Smooth muscle cell of the brain vasculature (primary cell): Measurements from ENCODE around the gene CLDND2.

Source experiments
- DNase-seq: peaks from one replicate; pipeline ENCODE4 v3.0.0-alpha.2; 2012; ENCODE audit warnings: low read depth, low spot score

The CLDND2 gene

DNA sequence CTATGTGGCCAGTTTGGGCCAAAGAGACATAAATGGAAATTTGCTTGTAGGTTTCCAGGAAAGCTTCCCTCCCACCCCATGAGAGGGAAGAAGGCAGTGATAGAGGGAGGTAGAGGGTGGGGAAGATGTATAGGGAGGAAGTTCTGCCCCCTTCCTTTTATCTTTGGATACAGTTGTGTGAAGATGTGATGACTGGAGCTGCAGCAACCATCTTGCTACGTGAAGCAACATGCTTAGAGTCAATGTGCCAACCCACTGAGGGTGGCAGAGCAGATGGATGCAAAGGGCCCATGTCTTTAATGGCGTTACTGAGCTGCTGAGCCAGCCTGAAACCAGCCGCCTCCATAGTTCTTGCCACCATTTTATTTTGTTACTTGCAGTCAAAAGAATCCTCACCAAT lies 37.6 kb downstream of the CLDND2 start:
- no peak for DNase-seq

DNA sequence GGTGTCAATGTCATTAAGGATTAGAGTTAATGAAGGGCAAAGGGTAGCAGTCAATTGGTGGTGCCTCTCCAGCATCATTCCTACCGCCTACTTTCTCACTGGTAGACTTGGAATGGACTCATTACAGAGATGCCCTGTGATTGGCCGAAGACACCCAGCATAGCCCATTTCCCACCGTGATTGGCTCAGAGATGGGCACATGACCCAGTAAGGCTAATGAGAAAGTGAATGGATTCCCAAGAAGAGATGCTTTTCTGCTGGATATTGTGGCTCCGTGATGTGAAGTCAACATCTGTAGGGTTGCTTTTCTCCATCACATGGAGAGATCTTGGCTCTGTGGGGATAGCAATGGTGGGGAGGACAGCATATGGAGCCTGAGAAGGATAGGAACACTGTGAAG lies 38.4 kb downstream of the CLDND2 start:
- DNase-seq = no peak

DNA sequence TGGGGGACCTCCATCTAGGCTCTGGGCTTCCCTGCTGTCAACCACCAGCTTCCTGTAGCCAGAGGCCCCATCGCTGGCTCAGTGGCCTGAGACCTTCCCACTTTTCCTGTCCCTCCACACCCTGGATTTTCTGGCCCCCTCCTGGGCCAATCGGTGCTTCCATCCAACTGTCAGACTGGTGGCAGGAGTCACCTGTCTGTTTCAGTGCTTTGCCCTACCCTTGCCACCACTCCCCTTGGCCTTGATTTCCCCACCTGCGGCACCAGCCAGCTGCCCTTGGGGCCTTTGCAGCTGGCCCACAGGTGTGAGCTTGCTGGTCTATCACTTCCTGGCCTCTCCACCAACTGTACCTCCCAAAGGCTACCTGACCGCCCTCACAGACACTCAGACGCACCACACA lies 39.4 kb downstream of the CLDND2 start:
- no peak for DNase-seq

DNA sequence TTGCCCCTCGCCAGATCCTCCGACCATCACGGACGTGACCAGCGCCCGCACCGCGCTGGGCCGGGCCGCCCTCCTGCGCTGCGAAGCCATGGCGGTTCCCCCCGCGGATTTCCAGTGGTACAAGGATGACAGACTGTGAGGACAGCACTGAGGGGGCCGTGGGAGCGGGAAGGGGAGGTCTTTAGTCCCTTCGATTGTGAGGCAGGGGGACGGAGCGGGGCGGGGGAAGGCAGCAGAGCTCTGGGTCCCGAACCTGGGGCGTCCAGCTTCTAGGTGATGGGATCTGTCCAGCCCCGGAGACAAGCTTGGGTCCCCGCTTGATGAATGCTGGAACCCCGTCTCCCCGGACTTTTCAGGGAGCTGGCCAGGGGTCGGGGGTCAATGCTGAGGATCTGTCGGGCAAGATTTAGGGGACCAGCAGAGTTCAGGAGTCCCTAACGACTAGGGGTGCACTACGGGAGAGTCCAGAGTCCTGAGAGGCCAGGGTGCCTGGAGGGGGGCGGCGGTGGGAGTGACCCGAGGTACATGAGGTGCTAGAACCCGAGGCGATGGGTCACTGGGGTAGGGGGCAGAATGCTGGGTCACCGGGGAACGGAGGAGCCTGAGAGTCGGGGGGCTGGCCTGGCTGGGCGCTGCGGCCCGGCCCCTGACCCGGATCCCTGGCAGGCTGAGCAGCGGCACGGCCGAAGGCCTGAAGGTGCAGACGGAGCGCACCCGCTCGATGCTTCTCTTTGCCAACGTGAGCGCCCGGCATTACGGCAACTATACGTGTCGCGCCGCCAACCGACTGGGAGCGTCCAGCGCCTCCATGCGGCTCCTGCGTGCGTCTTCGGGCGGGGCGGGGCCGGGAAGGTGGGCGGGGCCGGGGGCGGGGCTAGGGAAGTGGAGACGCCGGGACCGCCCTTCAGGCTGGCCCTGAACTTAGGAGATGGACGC lies 41.5 kb downstream of the CLDND2 start:
- DNase-seq = no peak

DNA sequence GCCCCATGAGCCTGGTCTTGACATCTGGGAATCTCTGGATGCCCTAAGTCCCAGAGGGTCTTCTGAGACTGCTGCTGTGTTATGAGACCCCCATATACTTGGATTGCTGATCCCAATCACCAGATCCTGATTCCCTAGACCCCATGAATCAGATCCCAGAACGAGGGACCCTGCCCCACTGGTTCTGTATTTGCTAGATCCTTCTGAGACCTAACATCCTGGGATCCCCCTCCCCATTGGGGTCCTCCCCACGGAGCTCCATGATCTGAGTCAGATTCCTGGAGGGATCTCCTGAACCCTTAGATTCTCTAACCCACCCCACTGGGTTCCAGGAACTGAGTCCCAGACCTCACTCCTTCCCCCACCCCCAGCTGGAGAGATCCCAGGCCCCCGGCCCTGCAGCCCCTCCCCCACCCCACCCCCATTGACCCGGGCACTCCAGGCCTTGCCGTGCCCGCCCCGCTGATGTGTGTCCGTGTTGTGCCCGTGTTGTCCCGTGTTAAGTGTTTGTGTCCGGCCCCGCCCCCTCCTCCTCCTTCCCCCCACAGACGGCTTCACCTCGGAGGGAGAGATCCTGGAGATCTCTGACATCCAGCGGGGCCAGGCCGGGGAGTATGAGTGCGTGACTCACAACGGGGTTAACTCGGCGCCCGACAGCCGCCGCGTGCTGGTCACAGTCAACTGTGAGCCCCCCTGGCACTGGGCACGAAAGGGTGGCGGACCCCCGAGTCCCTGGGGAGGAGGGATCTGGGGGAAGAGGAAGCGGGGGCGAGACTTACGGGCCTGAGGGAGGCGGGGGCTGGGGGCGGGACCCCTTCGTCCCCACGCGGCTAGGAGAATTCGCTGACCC lies 42.4 kb downstream of the CLDND2 start:
- DNase-seq = no peak

DNA sequence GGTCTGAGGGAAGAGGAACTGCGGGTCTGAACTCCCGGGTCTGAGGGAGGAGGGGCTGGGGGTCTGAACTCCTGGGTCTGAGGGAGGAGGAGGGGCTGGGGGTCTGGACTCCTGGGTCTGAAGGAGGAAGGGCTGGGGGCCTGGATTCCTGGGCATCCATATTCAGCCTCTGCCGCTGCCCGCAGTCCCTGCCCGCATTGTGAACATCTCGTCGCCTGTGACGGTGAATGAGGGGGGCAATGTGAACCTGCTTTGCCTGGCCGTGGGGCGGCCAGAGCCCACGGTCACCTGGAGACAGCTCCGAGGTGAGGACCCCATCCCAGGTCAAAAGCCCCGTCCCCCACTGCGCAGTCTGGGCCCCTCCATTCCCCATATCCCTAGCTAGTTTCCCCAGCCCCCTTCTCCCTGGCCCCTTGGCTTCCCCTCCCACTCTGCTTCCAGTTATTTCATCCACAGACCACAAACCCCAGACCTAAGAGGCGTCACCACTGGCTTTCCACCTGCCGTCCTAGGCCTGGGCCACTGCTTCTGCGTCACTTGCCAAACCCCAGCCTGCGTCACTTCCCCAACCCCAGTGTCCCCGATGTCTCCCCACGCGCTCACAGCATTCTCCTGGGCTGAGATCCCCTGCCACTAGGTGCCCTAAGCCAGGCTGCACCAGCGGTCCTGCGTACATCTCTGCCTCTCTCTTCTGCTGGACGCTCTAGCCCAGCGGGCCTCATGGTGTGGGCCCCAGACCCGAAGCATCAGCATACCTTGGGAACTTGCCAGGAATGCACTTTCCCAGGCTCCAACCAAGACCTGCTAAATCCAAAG lies 43.4 kb downstream of the CLDND2 start:
- DNase-seq = no peak

DNA sequence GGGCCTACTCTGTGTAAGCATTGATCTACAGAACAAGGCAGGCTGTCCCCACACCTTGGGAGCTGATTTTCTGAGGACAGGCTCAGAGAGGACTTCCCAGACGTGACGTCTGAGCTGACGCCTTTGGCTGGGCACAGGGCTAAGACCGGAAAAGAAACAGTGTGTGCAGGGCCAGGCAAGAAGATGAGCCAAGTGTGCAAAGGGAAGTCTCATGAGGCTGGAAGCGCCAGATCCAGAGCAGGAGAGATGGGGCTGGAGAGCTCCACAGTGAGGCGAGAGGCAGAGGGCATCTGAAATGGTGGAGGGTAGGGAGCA lies 44.7 kb downstream of the CLDND2 start:
- no peak for DNase-seq

DNA sequence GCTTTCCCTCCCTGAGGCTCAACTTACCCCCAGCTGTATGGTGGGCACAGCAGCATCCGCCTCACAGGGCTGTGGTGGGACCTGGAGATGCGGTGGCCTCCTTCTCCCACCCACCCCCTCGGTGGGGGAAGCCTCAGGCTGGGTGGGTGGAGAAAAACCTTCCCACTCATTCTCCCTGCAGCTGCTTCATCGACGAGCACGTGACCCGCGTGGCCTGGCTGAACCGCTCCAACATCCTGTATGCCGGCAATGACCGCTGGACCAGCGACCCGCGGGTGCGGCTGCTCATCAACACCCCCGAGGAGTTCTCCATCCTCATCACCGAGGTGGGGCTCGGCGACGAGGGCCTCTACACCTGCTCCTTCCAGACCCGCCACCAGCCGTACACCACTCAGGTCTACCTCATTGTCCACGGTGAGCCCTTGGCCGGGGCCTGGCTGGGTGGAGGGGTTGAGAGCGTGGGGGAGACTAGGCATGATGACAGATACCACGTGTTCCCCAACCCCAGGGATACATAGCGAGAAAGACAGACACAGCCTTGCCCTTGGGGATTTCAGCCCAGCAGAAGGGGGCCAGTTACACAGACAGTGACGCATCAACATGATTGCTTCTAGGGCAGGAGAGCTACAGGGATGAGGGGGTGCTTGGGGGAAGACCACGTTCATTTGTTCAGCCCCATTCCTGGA lies 45.2 kb downstream of the CLDND2 start:
- no peak for DNase-seq

DNA sequence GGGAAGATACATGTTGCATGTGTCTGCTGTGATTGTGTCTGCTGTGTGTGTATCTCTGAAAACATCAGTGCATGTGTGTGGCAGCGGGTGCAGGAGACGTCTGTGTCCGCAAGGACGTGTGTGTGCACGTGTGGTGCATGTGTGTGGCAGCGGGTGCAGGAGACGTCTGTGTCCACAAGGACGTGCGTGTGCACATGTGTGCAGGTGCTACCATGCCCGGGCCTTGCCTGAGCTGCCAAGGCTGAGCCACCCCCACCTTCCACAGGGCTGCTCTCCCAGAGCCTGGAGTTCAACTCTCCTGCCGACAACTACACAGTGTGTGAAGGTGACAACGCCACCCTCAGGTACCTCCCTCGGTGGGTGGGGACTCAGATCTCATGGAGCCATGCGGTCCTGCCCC lies 47.0 kb downstream of the CLDND2 start:
- no peak for DNase-seq

DNA sequence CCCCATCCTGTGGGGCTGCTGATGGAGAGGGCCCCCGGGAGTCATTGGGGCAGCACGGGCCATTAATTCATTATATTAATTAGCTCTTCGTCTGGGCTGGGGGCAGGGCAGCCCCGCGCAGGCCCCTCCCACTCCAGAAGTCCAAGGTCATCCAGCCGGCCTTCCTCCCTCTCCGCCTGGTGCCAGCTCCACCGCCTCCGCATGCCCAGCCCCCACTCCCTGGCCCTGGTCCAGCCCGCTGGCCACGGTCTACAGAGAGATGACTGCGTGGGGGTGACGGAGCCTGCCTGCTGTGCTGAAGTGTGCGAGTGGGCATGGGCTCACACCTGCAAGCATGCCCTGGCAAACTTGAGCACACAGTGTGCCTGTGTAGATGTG lies 48.5 kb downstream of the CLDND2 start:
- no peak for DNase-seq

DNA sequence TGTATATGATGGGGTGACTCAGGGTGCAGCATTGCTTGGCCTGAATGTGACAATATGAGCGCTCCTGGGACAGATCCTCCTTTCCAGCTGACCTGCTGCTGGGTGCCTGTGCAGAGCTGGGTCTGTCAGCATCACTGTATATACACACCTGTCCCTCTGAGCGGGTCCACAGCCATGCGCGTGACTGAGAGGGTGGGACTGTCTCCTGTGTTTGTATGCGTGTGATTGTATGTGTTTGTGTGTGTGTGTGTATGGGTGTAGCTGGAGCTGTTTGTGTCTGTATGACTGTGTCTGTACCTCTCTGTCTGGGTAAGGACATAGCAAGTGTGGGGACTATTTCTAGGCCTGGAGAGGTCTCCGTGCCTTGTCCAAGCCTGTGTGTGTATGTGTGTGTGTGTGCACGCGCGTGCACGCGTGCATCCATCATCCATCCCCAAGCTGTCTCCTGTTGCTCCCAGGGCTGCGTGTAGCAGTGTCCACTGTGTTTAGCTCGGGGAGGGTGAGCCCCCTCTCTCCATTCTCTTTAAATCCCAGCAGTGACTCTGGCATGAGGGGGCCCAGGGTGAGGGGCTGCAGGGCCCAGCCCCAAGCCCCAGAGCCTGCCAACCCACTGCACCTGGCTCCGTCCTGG lies 49.0 kb downstream of the CLDND2 start:
- DNase-seq = no peak

DNA sequence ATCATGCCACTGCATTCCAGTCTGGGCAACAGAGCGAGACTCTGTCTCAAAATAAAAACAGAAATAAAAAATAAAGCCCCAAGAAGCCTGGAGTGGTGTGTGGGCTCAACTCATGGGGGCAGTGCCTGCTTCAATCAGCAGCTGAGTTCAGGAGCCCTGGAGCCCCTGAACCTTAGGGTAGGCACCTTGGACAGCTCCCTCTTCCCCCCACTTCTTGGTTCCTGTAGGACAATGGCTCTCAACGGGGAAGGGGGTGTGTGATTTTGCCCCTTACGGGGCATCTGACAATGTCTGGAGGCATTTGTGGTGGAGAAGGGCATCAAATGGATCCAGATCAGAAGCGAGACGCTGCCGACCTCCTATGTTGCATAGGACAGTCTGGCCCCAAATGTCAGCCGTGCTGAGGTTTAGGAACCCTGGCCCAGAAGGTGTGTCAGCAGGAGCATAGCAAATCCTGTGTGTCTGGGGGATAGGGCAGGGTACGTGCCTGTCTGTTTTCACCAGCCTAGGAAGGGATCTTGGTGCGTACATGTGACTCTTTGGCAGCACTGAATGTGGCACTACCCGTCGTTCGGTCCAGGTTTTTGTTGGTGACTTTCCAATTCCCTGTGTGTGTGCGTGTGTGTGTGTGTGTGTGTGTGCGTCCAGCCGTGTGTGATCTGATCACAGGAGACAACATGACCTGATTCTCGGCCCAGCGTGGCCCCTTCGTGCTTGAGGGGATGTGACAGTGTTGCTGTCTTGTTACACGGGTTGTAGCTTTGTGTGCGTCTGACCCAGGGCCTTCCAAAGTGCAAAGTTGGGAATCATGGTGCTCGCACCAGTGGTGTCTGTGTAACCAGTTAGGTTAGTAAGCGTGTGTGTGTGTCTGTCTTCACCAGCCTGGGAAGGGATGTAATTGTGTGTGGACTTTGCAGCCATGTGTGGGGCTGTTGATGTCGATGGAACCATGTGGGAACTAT lies 49.8 kb downstream of the CLDND2 start:
- no peak for DNase-seq

DNA sequence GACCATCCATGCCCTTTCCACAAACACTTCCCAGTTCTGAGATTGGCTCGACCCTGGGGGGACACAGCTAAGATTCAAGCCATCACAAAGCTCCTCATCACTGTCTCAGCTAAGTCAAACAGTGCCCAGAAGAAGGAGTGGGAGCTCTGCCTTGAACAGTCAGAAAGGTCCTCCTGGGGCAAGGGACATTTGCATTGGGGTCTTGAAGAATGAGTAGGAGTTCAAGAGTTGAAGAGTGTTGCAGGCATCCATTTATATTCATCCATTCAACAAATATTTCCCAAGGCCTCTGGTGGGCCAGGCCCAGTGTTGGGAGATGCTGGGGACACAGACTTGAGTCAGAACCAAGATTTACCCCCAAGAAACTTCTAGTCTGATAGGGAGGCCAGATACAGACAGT lies 50.8 kb downstream of the CLDND2 start:
- DNase-seq = no peak

DNA sequence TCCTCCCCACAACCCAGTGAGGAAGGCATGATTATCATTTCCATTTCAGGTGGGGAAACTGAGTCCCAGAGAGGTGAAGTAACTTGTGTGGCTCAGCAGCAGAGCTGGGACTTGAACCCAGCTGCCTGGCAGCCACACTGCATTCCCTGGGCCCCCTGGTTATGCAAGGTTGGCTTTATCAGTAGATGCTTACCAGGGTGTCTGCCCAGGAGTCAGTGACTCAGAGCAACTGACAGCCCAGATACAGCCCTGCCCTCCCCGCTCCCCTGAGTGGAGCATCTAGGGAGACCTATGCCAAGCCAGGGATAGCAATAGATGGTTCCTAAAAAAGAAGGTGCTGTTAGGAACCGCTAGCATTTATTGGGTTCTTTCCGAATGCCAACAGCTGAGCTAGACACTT lies 51.4 kb downstream of the CLDND2 start:
- no peak for DNase-seq
